Measurements from ENCODE around the gene SPOUT1.

DNA sequence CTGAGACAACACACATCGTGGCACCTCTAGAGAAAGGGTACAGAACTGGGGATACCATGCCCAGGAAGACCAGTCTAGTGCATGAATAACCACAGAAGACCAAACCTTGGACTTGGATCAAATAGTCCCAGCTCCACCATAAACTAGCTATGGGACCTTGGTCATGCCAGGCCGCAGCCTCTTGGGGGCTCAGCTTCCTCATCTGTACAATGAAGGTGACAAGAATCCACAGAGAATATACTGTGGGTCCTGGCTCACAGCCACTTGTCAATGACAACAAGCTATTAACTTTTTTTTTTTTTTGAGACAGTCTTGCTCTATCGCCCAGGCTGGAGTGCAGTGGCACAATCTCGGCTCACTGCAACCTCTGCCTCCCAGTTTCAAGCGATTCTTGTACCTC, 48.3 kb upstream of the SPOUT1 start:
- TF ChIP-seq POLR2A (IDR thresholded peaks at IDR 0.05) (no peak), EP300 (IDR thresholded peaks at IDR 0.05) (no peak)
- TF ChIP-seq, protein P1, sequence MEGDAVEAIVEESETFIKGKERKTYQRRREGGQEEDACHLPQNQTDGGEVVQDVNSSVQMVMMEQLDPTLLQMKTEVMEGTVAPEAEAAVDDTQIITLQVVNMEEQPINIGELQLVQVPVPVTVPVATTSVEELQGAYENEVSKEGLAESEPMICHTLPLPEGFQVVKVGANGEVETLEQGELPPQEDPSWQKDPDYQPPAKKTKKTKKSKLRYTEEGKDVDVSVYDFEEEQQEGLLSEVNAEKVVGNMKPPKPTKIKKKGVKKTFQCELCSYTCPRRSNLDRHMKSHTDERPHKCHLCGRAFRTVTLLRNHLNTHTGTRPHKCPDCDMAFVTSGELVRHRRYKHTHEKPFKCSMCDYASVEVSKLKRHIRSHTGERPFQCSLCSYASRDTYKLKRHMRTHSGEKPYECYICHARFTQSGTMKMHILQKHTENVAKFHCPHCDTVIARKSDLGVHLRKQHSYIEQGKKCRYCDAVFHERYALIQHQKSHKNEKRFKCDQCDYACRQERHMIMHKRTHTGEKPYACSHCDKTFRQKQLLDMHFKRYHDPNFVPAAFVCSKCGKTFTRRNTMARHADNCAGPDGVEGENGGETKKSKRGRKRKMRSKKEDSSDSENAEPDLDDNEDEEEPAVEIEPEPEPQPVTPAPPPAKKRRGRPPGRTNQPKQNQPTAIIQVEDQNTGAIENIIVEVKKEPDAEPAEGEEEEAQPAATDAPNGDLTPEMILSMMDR (IDR thresholded peaks at IDR 0.05) = no peak

All from tibial nerve (tissue), 4 donors.